ENCODE measurements around the gene MEPCE.
"Not testable (repeated sequence)": the region's sequence is repeated elsewhere in the genome, so short reads cannot be mapped to it uniquely, and the experiment has no call there.

Gene MEPCE, protein sequence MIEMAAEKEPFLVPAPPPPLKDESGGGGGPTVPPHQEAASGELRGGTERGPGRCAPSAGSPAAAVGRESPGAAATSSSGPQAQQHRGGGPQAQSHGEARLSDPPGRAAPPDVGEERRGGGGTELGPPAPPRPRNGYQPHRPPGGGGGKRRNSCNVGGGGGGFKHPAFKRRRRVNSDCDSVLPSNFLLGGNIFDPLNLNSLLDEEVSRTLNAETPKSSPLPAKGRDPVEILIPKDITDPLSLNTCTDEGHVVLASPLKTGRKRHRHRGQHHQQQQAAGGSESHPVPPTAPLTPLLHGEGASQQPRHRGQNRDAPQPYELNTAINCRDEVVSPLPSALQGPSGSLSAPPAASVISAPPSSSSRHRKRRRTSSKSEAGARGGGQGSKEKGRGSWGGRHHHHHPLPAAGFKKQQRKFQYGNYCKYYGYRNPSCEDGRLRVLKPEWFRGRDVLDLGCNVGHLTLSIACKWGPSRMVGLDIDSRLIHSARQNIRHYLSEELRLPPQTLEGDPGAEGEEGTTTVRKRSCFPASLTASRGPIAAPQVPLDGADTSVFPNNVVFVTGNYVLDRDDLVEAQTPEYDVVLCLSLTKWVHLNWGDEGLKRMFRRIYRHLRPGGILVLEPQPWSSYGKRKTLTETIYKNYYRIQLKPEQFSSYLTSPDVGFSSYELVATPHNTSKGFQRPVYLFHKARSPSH
- total RNA-seq = 39.1 to 55.4 (median 47.7) reads per million in 4 donors

DNA sequence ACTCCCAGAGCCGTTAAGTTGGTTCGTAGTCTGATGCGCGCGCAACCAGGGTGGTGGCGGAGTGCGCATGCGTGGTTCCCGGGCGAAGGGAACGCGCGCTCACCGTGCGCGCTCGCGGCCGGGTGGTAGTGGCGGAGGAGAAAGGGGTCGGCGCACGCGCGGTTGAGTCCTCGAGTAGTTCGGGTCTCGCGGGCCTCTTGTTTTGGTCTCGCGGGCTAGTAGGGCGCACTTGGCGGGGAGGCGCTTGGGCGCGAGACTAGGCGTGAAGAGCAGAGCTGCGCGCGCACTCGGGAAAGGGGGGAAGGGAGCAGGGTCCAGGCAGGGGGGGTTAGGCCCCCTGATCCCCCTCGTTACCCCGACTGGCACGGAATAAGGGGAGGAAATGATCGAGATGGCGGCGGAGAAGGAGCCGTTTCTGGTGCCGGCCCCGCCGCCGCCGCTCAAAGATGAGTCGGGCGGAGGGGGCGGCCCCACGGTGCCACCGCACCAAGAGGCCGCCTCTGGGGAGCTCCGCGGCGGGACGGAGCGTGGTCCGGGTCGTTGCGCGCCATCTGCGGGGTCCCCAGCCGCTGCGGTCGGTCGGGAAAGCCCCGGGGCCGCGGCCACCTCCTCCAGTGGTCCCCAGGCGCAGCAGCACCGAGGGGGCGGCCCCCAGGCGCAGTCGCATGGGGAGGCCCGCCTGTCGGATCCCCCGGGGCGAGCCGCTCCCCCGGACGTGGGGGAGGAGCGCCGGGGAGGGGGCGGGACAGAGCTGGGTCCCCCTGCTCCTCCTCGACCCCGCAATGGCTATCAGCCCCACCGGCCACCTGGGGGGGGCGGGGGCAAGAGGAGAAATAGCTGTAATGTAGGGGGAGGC, at the start of gene MEPCE:
MEPCE (plus strand) TSS at position 195 of the 856 bp plus-strand sequence; CDS start at position 383, 188 bp downstream.
- DNase-seq = peak; percentile 88 to 96 (median 94)

GRCh38 chr7:100380196-100380595, 49.4 kb upstream of the MEPCE start:
- no peak for DNase-seq

DNA sequence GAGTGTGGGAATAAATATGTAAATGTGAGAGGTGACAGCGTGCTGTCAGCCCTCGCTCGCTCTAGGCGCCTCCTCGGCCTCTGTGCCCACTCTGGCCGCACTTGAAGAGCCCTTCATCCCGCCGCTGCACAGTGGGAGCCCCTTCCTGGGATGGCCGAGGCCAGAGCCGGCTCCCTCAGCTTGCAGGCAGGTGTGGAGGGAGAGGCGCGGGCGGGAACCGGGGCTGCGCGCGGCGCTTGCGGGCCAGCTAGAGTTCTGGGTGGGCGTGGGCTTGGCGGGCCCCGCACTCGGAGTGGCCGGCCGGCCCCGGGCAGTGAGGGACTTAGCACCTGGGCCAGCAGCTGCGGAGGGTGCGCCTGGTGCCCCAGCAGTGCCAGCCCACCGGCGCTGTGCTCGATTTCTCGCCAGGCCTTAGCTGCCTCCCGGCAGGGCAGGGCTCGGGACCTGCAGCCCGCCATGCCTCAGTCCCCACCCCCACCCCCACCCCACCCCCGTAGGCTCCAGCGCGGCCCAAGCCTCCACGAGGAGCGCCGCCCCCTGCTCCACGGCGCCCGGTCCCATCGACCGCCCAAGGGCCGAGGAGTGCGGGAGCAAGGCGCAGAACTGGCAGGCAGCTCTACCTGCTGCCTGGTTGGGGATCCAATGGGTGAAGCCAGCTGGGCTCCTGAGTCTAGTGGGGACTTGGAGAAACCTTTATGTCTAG, 47.9 kb upstream of the MEPCE start:
- DNase-seq = not testable (repeated sequence)

DNA sequence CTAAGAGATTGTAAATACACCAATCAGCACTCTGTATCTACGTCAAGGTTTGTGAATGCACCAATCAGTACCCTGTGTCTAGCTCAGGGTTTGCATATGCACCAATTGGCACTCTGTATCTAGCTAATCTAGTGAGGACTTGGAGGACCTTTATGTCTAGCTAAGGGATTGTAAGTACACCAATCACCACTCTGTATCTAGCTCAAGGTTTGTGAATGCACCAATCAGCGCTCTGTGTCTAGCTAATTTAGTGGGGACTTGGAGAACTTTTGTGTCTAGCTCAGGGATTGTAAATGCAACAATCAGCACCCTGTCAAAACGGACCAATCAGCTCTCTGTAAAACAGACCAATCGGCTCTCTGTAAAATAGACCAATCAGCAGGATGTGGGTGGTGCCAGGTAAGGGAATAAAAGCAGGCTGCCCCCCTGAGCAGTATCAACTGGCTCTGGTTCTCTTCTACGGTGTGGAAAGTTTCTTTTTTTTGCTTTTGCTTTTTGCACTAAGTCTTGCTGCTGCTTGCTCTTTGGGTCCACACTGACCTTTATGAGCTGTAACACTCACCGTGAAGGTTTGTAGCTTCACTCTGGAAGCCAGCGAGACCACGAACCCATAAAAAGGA, 47.3 kb upstream of the MEPCE start:
- not testable (repeated sequence) for DNase-seq

DNA sequence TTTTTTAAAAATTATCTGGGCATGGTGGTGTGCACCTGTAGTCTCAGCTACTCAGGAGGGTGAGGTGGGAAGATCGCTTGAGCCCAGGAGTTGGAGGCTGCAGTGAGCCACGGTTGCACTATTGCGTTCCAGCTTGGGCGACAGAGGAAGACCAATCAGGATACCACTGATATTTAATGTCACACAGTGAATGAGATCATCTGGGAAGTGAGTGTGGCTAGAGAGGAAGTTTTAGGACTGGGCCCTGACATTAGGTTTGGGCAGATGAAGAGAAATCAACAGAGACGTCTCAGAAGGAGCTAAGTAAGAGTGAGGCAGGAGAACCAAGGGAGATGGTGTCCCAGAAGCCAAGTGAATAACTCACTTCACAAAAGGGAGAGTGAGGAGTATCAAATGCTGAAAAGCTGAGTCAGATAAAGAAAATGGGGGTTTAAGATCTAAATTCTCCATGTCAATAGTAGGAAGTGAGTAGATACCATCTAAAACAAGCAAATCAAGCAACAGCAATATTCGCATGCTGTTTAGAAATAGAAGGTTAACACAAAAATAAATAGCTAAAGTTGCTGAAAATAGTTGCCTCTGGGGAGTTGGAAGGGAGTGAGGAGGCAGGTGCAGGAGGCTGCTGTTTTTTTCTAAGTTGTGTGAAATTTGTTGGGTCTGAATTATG, 44.9 kb upstream of the MEPCE start:
- no peak for DNase-seq

GRCh38 chr7:100386940-100387339, 42.7 kb upstream of the MEPCE start:
- no peak for DNase-seq

GRCh38 chr7:100387695-100388094, 41.9 kb upstream of the MEPCE start:
- no peak for DNase-seq

- no peak for DNase-seq
These were observed 40.1 kb upstream of the MEPCE start for GRCh38 chr7:100389437-100390088.

GRCh38 chr7:100390286-100391009, 39.2 kb upstream of the MEPCE start:
- DNase-seq = no peak

GRCh38 chr7:100393233-100393905, 36.3 kb upstream of the MEPCE start:
- DNase-seq = no peak

- DNase-seq = no peak
These were observed 35.6 kb upstream of the MEPCE start for GRCh38 chr7:100394077-100394476.

DNA sequence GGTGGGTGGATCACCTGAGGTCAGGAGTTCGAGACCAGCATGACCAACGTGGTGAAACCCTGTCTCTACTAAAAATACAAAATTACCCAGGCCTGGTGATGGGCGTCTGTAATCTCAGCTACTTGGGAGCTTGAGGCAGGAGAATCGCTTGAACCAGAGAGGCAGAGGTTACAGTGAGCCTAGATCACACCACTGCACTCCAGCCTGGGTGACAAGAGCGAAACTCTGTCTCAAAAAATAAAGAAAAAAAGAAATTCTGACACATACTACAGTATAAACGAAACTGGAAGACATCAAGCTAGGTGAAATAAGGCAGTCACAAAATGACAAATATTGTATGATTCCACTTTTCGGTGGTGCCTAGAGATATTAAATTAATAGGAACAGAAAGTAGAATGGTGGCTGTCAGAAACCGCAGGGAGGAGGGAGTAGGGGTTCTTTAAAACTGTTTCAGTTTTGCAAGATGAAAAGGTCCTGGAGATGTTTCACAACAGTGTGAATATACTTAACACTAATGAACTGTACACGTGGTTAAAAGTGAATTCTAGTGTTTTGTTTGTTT, 33.1 kb upstream of the MEPCE start:
- DNase-seq = peak in 2 of 5 donors; percentile 33 to 82

GRCh38 chr7:100397315-100398081, 32.1 kb upstream of the MEPCE start:
- DNase-seq = no peak

- no peak for DNase-seq
These were observed 31.4 kb upstream of the MEPCE start for GRCh38 chr7:100398239-100398638.

- no peak for DNase-seq
These were observed 29.6 kb upstream of the MEPCE start for GRCh38 chr7:100400041-100400440.

- peak in 1 of 5 donors; percentile 13 for DNase-seq
These were observed 29.0 kb upstream of the MEPCE start for GRCh38 chr7:100400656-100401055.

GRCh38 chr7:100401811-100402210, 27.8 kb upstream of the MEPCE start:
- DNase-seq = no peak

DNA sequence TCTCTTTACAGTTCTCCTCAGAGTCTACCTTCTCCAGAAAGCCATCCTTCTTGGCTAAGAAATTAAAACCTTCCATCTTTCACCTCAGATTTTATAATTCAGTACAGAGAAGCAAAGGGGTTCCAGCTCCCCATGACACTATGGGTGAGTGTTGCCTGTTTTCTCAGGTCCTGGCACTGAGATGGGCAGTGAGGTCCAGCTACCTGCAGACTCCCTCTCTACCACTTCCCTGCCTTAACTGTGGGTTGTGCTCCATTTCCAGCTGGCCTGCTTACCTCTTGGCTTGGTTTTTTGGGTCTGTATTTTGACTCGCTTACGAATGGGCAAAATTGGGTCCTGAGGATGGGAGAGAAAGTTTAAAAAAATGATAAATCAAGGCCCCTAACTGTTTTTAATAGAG, 27.4 kb upstream of the MEPCE start:
- no peak for DNase-seq

Measured in T-helper 1 cell (primary cell).